Measurements from ENCODE around the gene COL5A2. TPM values are rescaled to one million over a fixed set of nuclear protein-coding genes. Genes with fewer than 3 reads are reported as not detected.
A peak's percentile ranks its signal among the peaks of the same experiment; 100 is the strongest.

Gene COL5A2
- total RNA-seq: 1 to 10 TPM; 3.1 to 4.7 TPM

DNA sequence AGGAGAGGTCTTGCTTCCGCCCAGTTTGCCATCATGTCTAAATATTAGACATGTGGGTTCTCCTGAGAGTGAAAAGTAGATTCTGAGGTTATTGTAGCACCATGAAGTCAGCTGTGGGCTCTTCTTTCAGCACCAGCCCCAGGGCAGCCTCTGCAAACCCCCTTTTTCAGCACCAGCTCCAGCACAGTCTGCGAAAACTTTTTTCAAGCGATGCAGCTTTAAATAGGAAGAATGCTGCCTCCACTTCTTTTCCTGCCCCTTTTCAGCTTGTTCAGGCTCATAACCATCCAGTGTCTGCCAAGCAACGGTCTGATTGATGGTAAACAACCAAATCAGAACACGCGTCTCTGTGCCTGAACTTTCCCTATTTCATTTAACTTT, at the start of gene COL5A2:
Gene COL5A2 (minus strand): TSS at position 192 of the 381 bp plus-strand sequence. CDS start 157 bp downstream, at position 35.
- DNase-seq: peak; percentile 21

GRCh38 chr2:189226017-189226416, 46.5 kb upstream of the COL5A2 start:
- Mint-ChIP-seq H3K4me3 (no peak overlapping the region), H3K27me3 (ENCODE audit: low read depth) (no peaks in the 10 kb centered on the region), H3K36me3 (ENCODE audit: low read depth) (no peaks in the 10 kb centered on the region), H3K9me3 (no peaks in the 10 kb centered on the region), H3K4me1 (ENCODE audit: low read depth) (peaks cover 17% of the 10 kb centered on the region), H3K27ac (no peak overlapping the region)
- CTCF ChIA-PET: no interaction called here
- no peak for DNase-seq
- intact Hi-C loops (cut with micrococcal nuclease): no loop called here

More for the DNA sequence above, at the start of gene COL5A2:
- H3K4me3 Mint-ChIP-seq: peak within 1 kb of the TSS; percentile 20
- intact Hi-C loops (cut with micrococcal nuclease): no loop called here
- peaks cover 13% of the 10 kb centered on the region for H3K27me3 Mint-ChIP-seq (ENCODE audit: low read depth)
- H3K4me1 Mint-ChIP-seq (ENCODE audit: low read depth): peaks cover 15% of the 10 kb centered on the region
- no peak within 1 kb of the TSS for H3K27ac Mint-ChIP-seq
- H3K9me3 Mint-ChIP-seq: no peaks in the 10 kb centered on the region
- CTCF ChIA-PET: no interaction called here
- no peaks in the 10 kb centered on the region for H3K36me3 Mint-ChIP-seq (ENCODE audit: low read depth)

GRCh38 chr2:189225032-189225431, 45.5 kb upstream of the COL5A2 start:
- CTCF ChIA-PET: no interaction called here

GRCh38 chr2:189222468-189223105, 43.0 kb upstream of the COL5A2 start:
- Mint-ChIP-seq H3K36me3 (ENCODE audit: low read depth) (no peaks in the 10 kb centered on the region), H3K27me3 (ENCODE audit: low read depth) (no peaks in the 10 kb centered on the region), H3K27ac (no peak overlapping the region), H3K4me3 (no peak overlapping the region), H3K4me1 (ENCODE audit: low read depth) (peaks cover 24% of the 10 kb centered on the region), H3K9me3 (no peaks in the 10 kb centered on the region)
- DNase-seq: no peak
- CTCF ChIA-PET: no interaction called here
- intact Hi-C loops (cut with micrococcal nuclease): no loop called here

More at GRCh38 chr2:189225032-189225431, 45.5 kb upstream of the COL5A2 start:
- Mint-ChIP-seq H3K27me3 (ENCODE audit: low read depth) (no peaks in the 10 kb centered on the region), H3K4me3 (no peak overlapping the region), H3K27ac (no peak overlapping the region), H3K36me3 (ENCODE audit: low read depth) (no peaks in the 10 kb centered on the region), H3K4me1 (ENCODE audit: low read depth) (peaks cover 13% of the 10 kb centered on the region), H3K9me3 (no peaks in the 10 kb centered on the region)
- no peak for DNase-seq
- intact Hi-C loops (cut with micrococcal nuclease): no loop called here

DNA sequence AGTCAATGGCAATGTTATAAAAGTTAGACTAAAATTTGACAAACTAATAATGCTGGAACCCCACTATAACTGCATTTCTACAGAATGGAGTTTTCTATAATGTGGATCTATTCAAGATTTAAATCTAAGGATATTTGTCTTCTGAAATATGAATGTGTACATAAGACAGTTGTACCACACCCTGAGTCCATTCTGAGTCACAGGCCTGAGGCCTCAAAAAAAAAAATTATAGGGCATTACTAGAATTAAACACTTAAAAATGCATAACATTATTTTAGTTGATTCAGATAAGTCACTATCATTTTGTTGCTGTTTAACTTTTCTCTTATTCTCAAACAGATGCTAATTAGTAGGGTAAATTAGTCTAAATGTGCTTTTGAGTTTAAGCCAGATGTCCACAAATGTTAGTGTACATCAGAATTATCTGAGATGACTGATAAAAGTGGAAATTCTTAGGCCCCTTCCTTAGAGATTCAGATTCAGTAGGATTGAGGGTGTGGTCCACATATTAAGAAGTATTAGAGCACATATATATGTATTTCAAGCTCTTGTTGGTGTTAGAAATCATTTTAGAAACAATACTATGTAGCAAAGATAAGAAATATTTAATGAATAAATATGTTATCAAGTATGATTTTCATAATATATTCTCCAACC, 42.4 kb upstream of the COL5A2 start:
- no peak overlapping the region for H3K27ac Mint-ChIP-seq
- intact Hi-C loops (cut with micrococcal nuclease): no loop called here
- CTCF ChIA-PET: interaction anchor here (0.7 to 1.0 kb wide), 2 partner anchors 79 to 106 kb away, joined by 3 read pairs; no protein-coding TSS in a partner anchor

DNA sequence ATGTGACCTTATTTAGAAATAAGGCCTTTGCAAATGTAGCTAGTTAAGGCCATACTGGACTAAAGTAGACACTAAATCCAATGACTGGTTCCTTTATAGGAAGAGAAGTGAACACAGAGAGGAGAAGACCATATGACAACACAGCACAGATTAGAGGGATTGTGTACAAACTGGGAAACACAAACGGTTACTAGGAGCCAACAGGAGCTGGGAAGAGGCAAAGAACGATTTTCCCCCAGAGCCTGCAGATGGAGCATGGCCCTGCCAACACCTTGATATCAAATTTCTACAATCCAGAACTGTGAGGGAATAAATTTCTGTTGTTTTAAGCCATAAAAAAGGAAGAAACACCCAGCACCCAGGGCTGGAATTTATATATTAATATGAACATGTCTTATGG, 38.7 kb upstream of the COL5A2 start:
- H3K4me3 Mint-ChIP-seq: no peak overlapping the region
- H3K9me3 Mint-ChIP-seq: no peaks in the 10 kb centered on the region
- H3K36me3 Mint-ChIP-seq (ENCODE audit: low read depth): no peaks in the 10 kb centered on the region
- H3K27me3 Mint-ChIP-seq (ENCODE audit: low read depth): no peaks in the 10 kb centered on the region
- H3K4me1 Mint-ChIP-seq (ENCODE audit: low read depth): peaks cover 15% of the 10 kb centered on the region
- H3K27ac Mint-ChIP-seq: no peak overlapping the region
- CTCF ChIA-PET: no interaction called here
- intact Hi-C loops (cut with micrococcal nuclease): no loop called here
- DNase-seq: no peak

More for the DNA sequence above, 42.4 kb upstream of the COL5A2 start:
- Mint-ChIP-seq H3K4me1 (ENCODE audit: low read depth) (peaks cover 24% of the 10 kb centered on the region), H3K4me3 (no peak overlapping the region), H3K36me3 (ENCODE audit: low read depth) (no peaks in the 10 kb centered on the region), H3K9me3 (no peaks in the 10 kb centered on the region), H3K27me3 (ENCODE audit: low read depth) (no peaks in the 10 kb centered on the region)
- DNase-seq: no peak

DNA sequence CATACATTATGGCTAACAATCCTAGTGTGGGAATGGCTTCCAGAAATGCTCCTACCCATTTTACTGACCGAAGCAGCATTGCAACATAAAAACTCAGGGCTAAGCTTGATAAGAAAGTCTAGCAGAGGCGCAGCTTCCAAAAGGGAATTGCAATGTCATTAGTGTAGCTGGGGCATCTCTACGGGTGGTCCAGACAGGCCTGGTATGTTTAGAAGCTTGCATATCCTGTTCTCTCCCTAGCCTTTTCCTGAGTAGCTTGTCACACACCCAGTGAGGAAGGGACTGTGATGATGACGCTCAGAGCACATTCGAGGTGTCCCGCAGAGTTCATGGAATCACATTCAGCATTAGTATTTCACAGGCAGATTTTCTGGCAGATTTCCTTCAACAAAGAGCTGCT, 38.0 kb upstream of the COL5A2 start:
- H3K4me1 Mint-ChIP-seq (ENCODE audit: low read depth): peaks cover 10% of the 10 kb centered on the region
- H3K36me3 Mint-ChIP-seq (ENCODE audit: low read depth): no peaks in the 10 kb centered on the region
- no peak overlapping the region for H3K4me3 Mint-ChIP-seq
- CTCF ChIA-PET: no interaction called here
- no peak overlapping the region for H3K27ac Mint-ChIP-seq
- DNase-seq: no peak
- no peaks in the 10 kb centered on the region for H3K9me3 Mint-ChIP-seq
- intact Hi-C loops (cut with micrococcal nuclease): no loop called here
- H3K27me3 Mint-ChIP-seq (ENCODE audit: low read depth): no peaks in the 10 kb centered on the region

DNA sequence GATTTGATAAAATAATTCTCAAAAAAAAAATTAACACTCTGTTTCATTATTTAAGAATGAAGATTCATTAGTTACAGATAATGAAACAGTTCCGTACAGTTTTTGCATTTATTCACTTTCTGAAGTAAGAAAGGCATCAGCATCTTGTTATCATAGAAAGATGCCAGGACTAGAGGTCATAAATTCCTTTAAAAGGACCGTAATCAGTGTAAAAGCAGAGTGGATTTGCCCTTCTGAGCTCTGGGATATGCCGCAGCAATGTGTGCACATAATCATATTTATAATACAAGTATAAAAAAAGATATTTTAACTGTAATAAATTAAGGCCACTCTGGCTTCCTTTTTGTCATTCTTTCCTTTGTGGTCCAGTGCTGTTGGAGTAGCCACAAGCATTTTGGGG, 37.5 kb upstream of the COL5A2 start:
- no peak for DNase-seq
- CTCF ChIA-PET: no interaction called here
- Mint-ChIP-seq H3K27ac (no peak overlapping the region), H3K4me3 (no peak overlapping the region), H3K36me3 (ENCODE audit: low read depth) (no peaks in the 10 kb centered on the region), H3K9me3 (no peaks in the 10 kb centered on the region), H3K27me3 (ENCODE audit: low read depth) (no peaks in the 10 kb centered on the region), H3K4me1 (ENCODE audit: low read depth) (peaks cover 10% of the 10 kb centered on the region)
- intact Hi-C loops (cut with micrococcal nuclease): no loop called here

- CTCF ChIA-PET: no interaction called here
These were observed 34.9 kb upstream of the COL5A2 start for GRCh38 chr2:189214484-189214883.

GRCh38 chr2:189213250-189213649, 33.7 kb upstream of the COL5A2 start:
- intact Hi-C loops (cut with micrococcal nuclease): no loop called here
- CTCF ChIA-PET: no interaction called here
- Mint-ChIP-seq H3K27ac (no peak overlapping the region), H3K27me3 (ENCODE audit: low read depth) (no peaks in the 10 kb centered on the region), H3K36me3 (ENCODE audit: low read depth) (no peaks in the 10 kb centered on the region), H3K4me1 (ENCODE audit: low read depth) (peaks cover 18% of the 10 kb centered on the region), H3K9me3 (no peaks in the 10 kb centered on the region), H3K4me3 (no peak overlapping the region)
- DNase-seq: no peak

More at GRCh38 chr2:189214484-189214883, 34.9 kb upstream of the COL5A2 start:
- no peak for DNase-seq
- Mint-ChIP-seq H3K27ac (no peak overlapping the region), H3K4me3 (no peak overlapping the region), H3K4me1 (ENCODE audit: low read depth) (peaks cover 25% of the 10 kb centered on the region), H3K27me3 (ENCODE audit: low read depth) (no peaks in the 10 kb centered on the region), H3K36me3 (ENCODE audit: low read depth) (no peaks in the 10 kb centered on the region), H3K9me3 (no peaks in the 10 kb centered on the region)
- intact Hi-C loops (cut with micrococcal nuclease): no loop called here

DNA sequence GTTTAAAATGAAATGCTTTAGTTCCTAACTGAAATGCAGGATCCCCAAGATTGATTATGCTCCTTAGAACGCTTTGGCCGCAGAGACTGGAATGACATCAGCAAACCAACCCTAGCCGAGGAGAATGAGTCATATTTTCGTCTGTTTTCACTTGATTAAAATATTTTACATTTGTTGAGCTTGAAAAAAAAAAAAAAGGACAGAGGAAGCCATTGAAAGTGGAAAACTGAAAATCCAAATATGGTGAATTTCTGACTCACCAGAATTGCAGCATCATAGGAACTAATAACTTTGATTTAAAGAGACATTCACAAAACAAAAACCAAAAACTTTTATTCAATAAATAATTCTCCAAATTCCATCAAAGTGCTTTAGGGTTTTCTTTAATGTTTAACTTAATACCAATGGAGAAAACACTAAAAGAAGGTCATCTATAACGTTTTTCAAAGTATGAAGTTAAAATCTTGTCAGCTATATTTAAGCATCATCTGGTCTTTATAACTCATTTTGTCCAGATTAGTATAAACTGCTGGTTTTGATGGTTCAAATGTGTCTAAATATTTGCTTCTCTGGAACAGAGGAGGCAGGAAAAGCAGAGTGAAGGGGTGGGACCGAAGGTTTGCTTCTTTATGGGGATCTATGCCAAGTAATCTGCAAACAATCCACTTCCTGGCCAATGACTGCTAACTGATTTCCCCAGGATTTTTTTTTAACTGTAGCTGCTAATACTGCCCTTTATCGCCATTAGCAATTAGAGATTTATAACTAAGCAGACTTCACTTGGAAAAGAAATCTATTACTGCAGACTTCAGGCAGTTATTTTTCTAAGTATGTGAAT, 30.9 kb upstream of the COL5A2 start:
- Mint-ChIP-seq H3K4me3 (no peak overlapping the region), H3K27ac (no peak overlapping the region), H3K4me1 (ENCODE audit: low read depth) (peaks cover 19% of the 10 kb centered on the region), H3K27me3 (ENCODE audit: low read depth) (no peaks in the 10 kb centered on the region), H3K36me3 (ENCODE audit: low read depth) (no peaks in the 10 kb centered on the region), H3K9me3 (no peaks in the 10 kb centered on the region)
- intact Hi-C loops (cut with micrococcal nuclease): loop anchor here (1.0 kb wide), 1 partner anchor 232 kb away; no protein-coding TSS in a partner anchor
- CTCF ChIA-PET: interaction anchor here (1.0 kb wide), 1 partner anchor 65 kb away, joined by 3 read pairs; no protein-coding TSS in a partner anchor
- DNase-seq: peak; percentile 23

GRCh38 chr2:189208254-189208653, 28.7 kb upstream of the COL5A2 start:
- H3K36me3 Mint-ChIP-seq (ENCODE audit: low read depth): no peaks in the 10 kb centered on the region
- no peak for DNase-seq
- no peak overlapping the region for H3K27ac Mint-ChIP-seq
- no peaks in the 10 kb centered on the region for H3K9me3 Mint-ChIP-seq
- peaks cover 35% of the 10 kb centered on the region for H3K4me1 Mint-ChIP-seq (ENCODE audit: low read depth)
- intact Hi-C loops (cut with micrococcal nuclease): no loop called here
- H3K4me3 Mint-ChIP-seq: no peak overlapping the region
- CTCF ChIA-PET: interaction anchor here (1.7 kb wide), 1 partner anchor 65 kb away, joined by 4 read pairs; no protein-coding TSS in a partner anchor
- no peaks in the 10 kb centered on the region for H3K27me3 Mint-ChIP-seq (ENCODE audit: low read depth)

All from activated naive CD4-positive, alpha-beta T cell treated with anti-CD3 and anti-CD28 coated beads for 36 hours (primary cell).